Neutrophil (primary cell): ENCODE data around the gene PLXDC2.

Experiments
- H3K27ac ChIP-seq: fragments of 200-600 bp; sonication (generic); 2 replicates; pipeline ENCODE4 v1.5.1; 2016; ENCODE audit warnings: mild to moderate bottlenecking, moderate library complexity
- H3K27me3 ChIP-seq: fragments of 200-600 bp; sonication (generic); 2 replicates; pipeline ENCODE4 v1.6.0; 2016; ENCODE audit warnings: mild to moderate bottlenecking
- H3K36me3 ChIP-seq: fragments of 200-600 bp; sonication (generic); 2 replicates; pipeline ENCODE4 v1.5.1; 2017
- H3K4me1 ChIP-seq, 2 experiments: fragments of 200-600 bp in 1 of 2; sonication (generic) in 1 of 2; 1 replicate in 1 of 2; 2 replicates in 1 of 2; pipeline versions ENCODE4 v1.5.1 to v1.6.1; 2013 to 2016; ENCODE audit warnings: low read depth in 1 of 2, low read length in 1 of 2, mild to moderate bottlenecking in 1 of 2, moderate library complexity in 1 of 2; ENCODE audit not compliant: control insufficient read depth in 1 of 2, insufficient read depth in 1 of 2
- H3K4me3 ChIP-seq, 2 experiments: fragments of 200-600 bp in 1 of 2; sonication (generic) in 1 of 2; 1 replicate in 1 of 2; 2 replicates in 1 of 2; pipeline ENCODE4 v1.5.1; 2013 to 2016; ENCODE audit warnings: low read depth in 1 of 2, low read length in 1 of 2, mild to moderate bottlenecking in 1 of 2, moderate library complexity in 1 of 2
- H3K9me3 ChIP-seq: fragments of 200-600 bp; sonication (generic); 2 replicates; pipeline ENCODE4 v1.5.1; 2016
- TF ChIP-seq, protein P1 (sequence below): fragments of 200-600 bp; sonication (generic); IDR thresholded peaks from 2 replicates; pipeline ENCODE4 v1.5.1; 2016; ENCODE audit warnings: antibody characterized with exemption

The PLXDC2 gene

GRCh38 chr10:19833170-19833824 is 17.1 kb downstream of the PLXDC2 start:
- TF ChIP-seq, protein P1, sequence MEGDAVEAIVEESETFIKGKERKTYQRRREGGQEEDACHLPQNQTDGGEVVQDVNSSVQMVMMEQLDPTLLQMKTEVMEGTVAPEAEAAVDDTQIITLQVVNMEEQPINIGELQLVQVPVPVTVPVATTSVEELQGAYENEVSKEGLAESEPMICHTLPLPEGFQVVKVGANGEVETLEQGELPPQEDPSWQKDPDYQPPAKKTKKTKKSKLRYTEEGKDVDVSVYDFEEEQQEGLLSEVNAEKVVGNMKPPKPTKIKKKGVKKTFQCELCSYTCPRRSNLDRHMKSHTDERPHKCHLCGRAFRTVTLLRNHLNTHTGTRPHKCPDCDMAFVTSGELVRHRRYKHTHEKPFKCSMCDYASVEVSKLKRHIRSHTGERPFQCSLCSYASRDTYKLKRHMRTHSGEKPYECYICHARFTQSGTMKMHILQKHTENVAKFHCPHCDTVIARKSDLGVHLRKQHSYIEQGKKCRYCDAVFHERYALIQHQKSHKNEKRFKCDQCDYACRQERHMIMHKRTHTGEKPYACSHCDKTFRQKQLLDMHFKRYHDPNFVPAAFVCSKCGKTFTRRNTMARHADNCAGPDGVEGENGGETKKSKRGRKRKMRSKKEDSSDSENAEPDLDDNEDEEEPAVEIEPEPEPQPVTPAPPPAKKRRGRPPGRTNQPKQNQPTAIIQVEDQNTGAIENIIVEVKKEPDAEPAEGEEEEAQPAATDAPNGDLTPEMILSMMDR = no peak
- Histone ChIP-seq H3K4me1 (peaks cover 16 to 35% of the 10 kb centered on the region in 2 experiments), H3K36me3 (no peaks in the 10 kb centered on the region), H3K9me3 (no peaks in the 10 kb centered on the region), H3K27ac (no peak overlapping the region), H3K27me3 (no peaks in the 10 kb centered on the region), H3K4me3 (no peak overlapping the region)

GRCh38 chr10:19835952-19836351 is 19.7 kb downstream of the PLXDC2 start:
- TF ChIP-seq, protein P1 = no peak
- Histone ChIP-seq H3K36me3 (no peaks in the 10 kb centered on the region), H3K9me3 (no peaks in the 10 kb centered on the region), H3K4me1 (peaks cover 0 to 11% of the 10 kb centered on the region in 2 experiments), H3K27me3 (no peaks in the 10 kb centered on the region), H3K27ac (no peak overlapping the region), H3K4me3 (no peak overlapping the region)

GRCh38 chr10:19839090-19839489 is 22.9 kb downstream of the PLXDC2 start:
- H3K27me3 ChIP-seq = no peaks in the 10 kb centered on the region
- H3K4me1 ChIP-seq = no peaks in the 10 kb centered on the region
- H3K9me3 ChIP-seq = no peaks in the 10 kb centered on the region
- H3K36me3 ChIP-seq = no peaks in the 10 kb centered on the region
- TF ChIP-seq, protein P1 = no peak
- H3K4me3 ChIP-seq = no peak overlapping the region
- no peak overlapping the region for H3K27ac ChIP-seq

DNA sequence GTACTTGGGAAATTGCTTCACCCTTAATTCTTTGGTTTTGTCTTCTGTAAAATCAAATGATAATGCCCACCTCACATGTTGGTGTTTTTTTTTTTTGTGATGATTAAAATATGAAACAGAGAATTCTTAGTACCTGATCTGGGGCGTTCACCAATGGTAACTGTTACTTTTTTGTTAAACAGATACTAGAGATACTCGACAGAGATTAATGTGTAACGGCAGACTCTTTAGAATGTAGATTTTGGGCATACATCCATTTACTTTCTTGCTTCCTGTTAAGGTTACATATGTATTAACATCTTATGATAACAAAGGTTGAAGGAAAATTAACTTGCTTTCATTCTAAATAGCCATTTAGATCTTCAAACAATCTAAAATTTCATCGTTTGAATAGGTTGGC is 23.3 kb downstream of the PLXDC2 start:
- TF ChIP-seq, protein P1 = no peak
- H3K4me3 ChIP-seq = no peak overlapping the region
- no peaks in the 10 kb centered on the region for H3K9me3 ChIP-seq
- H3K27me3 ChIP-seq = no peaks in the 10 kb centered on the region
- H3K27ac ChIP-seq = no peak overlapping the region
- H3K36me3 ChIP-seq = no peaks in the 10 kb centered on the region
- no peaks in the 10 kb centered on the region for H3K4me1 ChIP-seq

GRCh38 chr10:19840776-19841175 is 24.5 kb downstream of the PLXDC2 start:
- no peak overlapping the region for H3K4me3 ChIP-seq
- H3K4me1 ChIP-seq = no peaks in the 10 kb centered on the region
- no peak overlapping the region for H3K27ac ChIP-seq
- H3K9me3 ChIP-seq = no peaks in the 10 kb centered on the region
- TF ChIP-seq, protein P1 = no peak
- H3K27me3 ChIP-seq = no peaks in the 10 kb centered on the region
- H3K36me3 ChIP-seq = no peaks in the 10 kb centered on the region
